H1 (cell line): ENCODE data around the gene CCSER2.

Experiments used
- ATF2 ChIP-seq: IDR thresholded peaks from 2 replicates; pipeline ENCODE4 v1.6.1; 2012; ENCODE audit warnings: low read length, inconsistent platforms
- CEBPB ChIP-seq: IDR thresholded peaks from 2 replicates; pipeline ENCODE4 v1.6.1; 2012; ENCODE audit warnings: low read depth, low read length
- CREB1 ChIP-seq: IDR thresholded peaks from 2 replicates; pipeline ENCODE4 v1.6.1; 2012; ENCODE audit warnings: inconsistent platforms
- CTCF ChIP-seq, 3 experiments: IDR thresholded peaks; 1 replicate in 2 of 3; 2 replicates in 1 of 3; pipeline versions ENCODE4 v1.5.1 to v1.6.1; 2011; ENCODE audit warnings: low read length in 3 of 3, mild to moderate bottlenecking in 3 of 3, inconsistent platforms in 2 of 3, low read depth in 1 of 3, moderate library complexity in 1 of 3; ENCODE audit not compliant: insufficient read depth in 1 of 3; ENCODE audit errors: control extremely low read depth in 1 of 3
- EP300 ChIP-seq, 2 experiments: IDR thresholded peaks; 1 replicate in 1 of 2; 2 replicates in 1 of 2; pipeline ENCODE4 v1.6.1; 2011 to 2012; ENCODE audit warnings: low read depth in 2 of 2, low read length in 2 of 2, mild to moderate bottlenecking in 2 of 2, borderline replicate concordance in 1 of 2, inconsistent platforms in 1 of 2, moderate library complexity in 1 of 2
- EZH2 ChIP-seq: fragments of 200-600 bp; sonication (generic); IDR thresholded peaks from 2 replicates; pipeline ENCODE4 v1.7.1; 2012; ENCODE audit warnings: low read depth, mild to moderate bottlenecking, moderate library complexity, low read length, inconsistent platforms; ENCODE audit not compliant: severe bottlenecking
- HDAC2 ChIP-seq, 2 experiments: fragments of 300-600 bp in 1 of 2; sonication (generic) in 1 of 2; IDR thresholded peaks; 2 replicates each; pipeline ENCODE4 v1.6.1; 2011 to 2012; ENCODE audit warnings: low read depth in 2 of 2, low read length in 2 of 2, mild to moderate bottlenecking in 2 of 2, moderate library complexity in 2 of 2, borderline replicate concordance in 1 of 2, inconsistent platforms in 1 of 2
- JUN ChIP-seq: IDR thresholded peaks from 2 replicates; pipeline ENCODE4 v1.6.1; 2011; ENCODE audit warnings: low read depth, mild to moderate bottlenecking, improper control_type of control experiment, low read length
- POLR2AphosphoS5 ChIP-seq: IDR thresholded peaks from 2 replicates; pipeline ENCODE4 v1.6.1; 2011; ENCODE audit warnings: low read depth, low read length
- RAD21 ChIP-seq, 2 experiments: IDR thresholded peaks in 1 of 2; conservative IDR thresholded peaks in 1 of 2; 2 replicates each; pipeline ENCODE4 v1.6.1; 2011; ENCODE audit warnings: low read depth in 2 of 2, low read length in 2 of 2, improper control_type of control experiment in 1 of 2, inconsistent platforms in 1 of 2, mild to moderate bottlenecking in 1 of 2, moderate library complexity in 1 of 2
- RFX5 ChIP-seq: IDR thresholded peaks from 2 replicates; pipeline ENCODE4 v1.6.1; 2011; ENCODE audit warnings: low read depth, low read length, improper control_type of control experiment, borderline replicate concordance
- SIN3A ChIP-seq, 2 experiments: IDR thresholded peaks in 1 of 2; conservative IDR thresholded peaks in 1 of 2; 2 replicates each; pipeline ENCODE4 v1.6.1; 2011 to 2012; ENCODE audit warnings: low read length in 2 of 2, improper control_type of control experiment in 1 of 2, low read depth in 1 of 2, mild to moderate bottlenecking in 1 of 2
- USF2 ChIP-seq: IDR thresholded peaks from 2 replicates; pipeline ENCODE4 v1.6.1; 2011; ENCODE audit warnings: low read length, improper control_type of control experiment
- ZNF274 ChIP-seq: IDR thresholded peaks from 2 replicates; pipeline ENCODE4 v1.7.0; 2012; ENCODE audit warnings: low read length, borderline replicate concordance; ENCODE audit errors: extremely low read depth

DNA sequence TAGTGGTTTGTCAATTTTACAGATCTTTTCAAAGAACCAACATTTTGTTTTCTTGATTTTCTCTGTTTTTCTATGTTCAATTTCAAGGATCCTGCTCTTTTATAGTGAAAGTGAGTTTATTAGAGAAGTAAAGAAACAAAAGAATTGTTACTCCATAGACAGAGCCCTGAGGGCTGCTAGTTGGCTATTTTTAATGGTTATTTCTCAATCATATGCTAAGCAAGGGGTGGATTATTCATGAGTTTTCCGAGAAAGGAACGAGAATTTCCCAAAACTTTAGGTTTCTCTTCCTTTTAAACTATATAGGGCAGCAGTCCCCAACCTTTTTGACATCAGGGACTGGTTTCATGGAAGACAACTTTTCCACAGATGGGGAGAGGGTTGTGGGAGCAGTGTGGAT is 165.0 kb downstream of the CCSER2 start:
- TF ChIP-seq JUN (no peak), RAD21 (IDR thresholded peaks at IDR 0.05 in 1 of 2, conservative IDR thresholded peaks at IDR 0.05 in 1 of 2; ENCODE audit: low read depth in 2 of 2, low read length in 2 of 2) (no peak), EP300 (IDR thresholded peaks at IDR 0.05; ENCODE audit: borderline replicate concordance in 1 of 2, low read depth in 2 of 2, low read length in 2 of 2) (no peak), ZNF274 (no peak), CTCF (IDR thresholded peaks at IDR 0.05; ENCODE audit: control extremely low read depth in 1 of 3, insufficient read depth in 1 of 3, low read depth in 1 of 3, low read length in 3 of 3) (no peak), HDAC2 (IDR thresholded peaks at IDR 0.05; ENCODE audit: borderline replicate concordance in 1 of 2, low read depth in 2 of 2, low read length in 2 of 2) (no peak), EZH2 (no peak), CEBPB (no peak), SIN3A (conservative IDR thresholded peaks at IDR 0.05 in 1 of 2, IDR thresholded peaks at IDR 0.05 in 1 of 2; ENCODE audit: low read depth in 1 of 2, low read length in 2 of 2) (no peak), POLR2AphosphoS5 (no peak), ATF2 (no peak), USF2 (no peak), RFX5 (no peak), CREB1 (no peak)
